Muscle of back (tissue), 11 donors: ENCODE data around the gene GRID2. TPM values are rescaled to one million over a fixed set of nuclear protein-coding genes. Genes with fewer than 3 reads are reported as not detected.

Source experiments
- DNase-seq, 3 donors: peaks; one replicate each; pipeline versions ENCODE4 v3.0.0 to v3.0.0-alpha.2; 2013
- polyA plus RNA-seq, 10 donors: library from polyadenylated mRNA; unstranded; fragments of 120-200 nt; gene quantifications; one replicate each; pipeline ENCODE4 v1.2.1, GENCODE V29; 2013; ENCODE audit not compliant: insufficient read length in 10 of 10

The GRID2 gene
- polyA plus RNA-seq, 10 donors, result 0.25 to 1.9 (median 0.38) TPM

- no peak for DNase-seq
Measured at GRCh38 chr4:92953462-92953861, 649.7 kb downstream of the GRID2 start.

- no peak for DNase-seq
Measured at GRCh38 chr4:92961881-92962280, 658.1 kb downstream of the GRID2 start.

- no peak for DNase-seq
Measured at GRCh38 chr4:92962831-92963230, 659.1 kb downstream of the GRID2 start.

DNA sequence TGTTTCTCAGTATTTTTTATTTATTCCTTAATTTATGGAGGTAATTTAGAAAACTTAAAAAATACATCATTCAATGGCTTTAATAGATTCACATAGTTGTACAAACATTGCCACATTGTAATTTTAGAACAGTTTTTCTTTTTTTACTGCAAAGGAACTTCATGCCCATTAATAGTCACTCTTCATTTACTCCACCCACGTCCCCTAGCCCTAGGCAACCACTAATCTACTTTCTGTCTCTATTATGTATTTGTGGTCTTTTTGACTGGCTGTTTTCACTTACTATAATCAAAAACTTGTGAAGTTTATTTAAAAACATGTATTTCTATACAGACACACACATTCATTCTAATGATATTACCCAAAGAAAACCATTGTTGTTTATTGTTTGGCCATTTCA is 664.8 kb downstream of the GRID2 start:
- no peak for DNase-seq

DNA sequence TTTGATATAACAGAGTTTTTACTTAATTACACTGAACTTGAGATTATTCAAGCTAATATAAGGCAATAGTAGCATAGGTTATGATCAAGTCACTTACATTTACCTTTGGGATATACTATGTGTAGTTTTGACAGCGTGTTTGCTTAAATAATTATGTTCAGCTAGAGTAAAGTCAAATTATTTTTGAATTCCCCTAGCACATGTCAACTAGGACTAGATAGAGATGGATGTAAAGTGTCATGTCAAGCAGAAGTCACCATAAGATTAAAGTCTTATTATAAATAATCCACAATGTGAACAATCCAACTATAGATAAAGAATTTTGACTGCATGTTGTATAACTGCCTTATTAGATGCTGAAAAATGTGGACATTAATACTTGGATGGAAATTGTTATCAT is 665.2 kb downstream of the GRID2 start:
- DNase-seq, result no peak

GRCh38 chr4:92969650-92970379 is 666.0 kb downstream of the GRID2 start:
- DNase-seq, result peak in 1 of 3 donors; percentile 83

- DNase-seq, result peak in 1 of 3 donors; percentile 8
Measured at GRCh38 chr4:92970996-92971395, 667.2 kb downstream of the GRID2 start.

DNA sequence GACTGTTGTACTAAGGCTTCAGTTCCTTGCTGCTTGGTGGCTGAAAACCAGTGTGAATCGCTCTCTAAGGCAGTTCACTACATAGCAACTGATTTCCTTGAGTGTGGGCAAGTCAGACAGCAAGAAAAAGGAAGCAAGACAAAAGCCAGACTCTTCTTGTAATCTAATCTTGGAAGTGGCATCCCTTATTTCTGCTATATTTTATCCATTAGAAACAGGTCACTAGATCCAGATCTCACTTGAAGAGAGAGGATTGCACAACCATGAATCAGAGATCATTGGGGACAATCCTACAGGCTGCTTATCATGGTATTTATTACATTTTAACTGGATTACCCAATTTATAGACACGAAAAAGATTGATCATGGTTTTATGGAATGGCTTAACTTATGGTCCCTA is 684.5 kb downstream of the GRID2 start:
- DNase-seq, result no peak

- DNase-seq, result no peak
Measured at GRCh38 chr4:92992758-92993157, 689.0 kb downstream of the GRID2 start.

- no peak for DNase-seq
Measured at GRCh38 chr4:92994727-92995126, 691.0 kb downstream of the GRID2 start.

GRCh38 chr4:92996533-92996932 is 692.8 kb downstream of the GRID2 start:
- DNase-seq, result no peak

GRCh38 chr4:93000910-93001309 is 697.1 kb downstream of the GRID2 start:
- DNase-seq, result no peak

DNA sequence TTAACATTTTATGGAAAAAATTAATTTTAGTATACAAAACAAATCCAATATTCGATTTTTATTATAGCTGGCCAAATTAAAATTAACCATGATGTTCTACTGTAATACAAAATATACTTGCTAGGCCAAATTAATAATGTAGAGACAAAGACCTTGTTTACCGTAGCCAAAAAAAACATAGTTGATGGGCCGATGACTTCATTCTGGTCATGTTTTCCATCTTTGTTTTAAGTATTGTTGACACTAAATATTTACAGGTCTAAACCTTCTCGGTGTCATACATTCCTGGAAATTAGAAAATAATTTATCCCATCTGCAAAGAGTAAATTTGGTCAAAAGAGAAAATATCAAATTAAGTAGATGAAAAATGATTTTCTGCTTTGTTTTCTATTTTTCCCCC is 698.5 kb downstream of the GRID2 start:
- DNase-seq, result no peak

GRCh38 chr4:93016350-93016749 is 712.6 kb downstream of the GRID2 start:
- DNase-seq, result no peak

DNA sequence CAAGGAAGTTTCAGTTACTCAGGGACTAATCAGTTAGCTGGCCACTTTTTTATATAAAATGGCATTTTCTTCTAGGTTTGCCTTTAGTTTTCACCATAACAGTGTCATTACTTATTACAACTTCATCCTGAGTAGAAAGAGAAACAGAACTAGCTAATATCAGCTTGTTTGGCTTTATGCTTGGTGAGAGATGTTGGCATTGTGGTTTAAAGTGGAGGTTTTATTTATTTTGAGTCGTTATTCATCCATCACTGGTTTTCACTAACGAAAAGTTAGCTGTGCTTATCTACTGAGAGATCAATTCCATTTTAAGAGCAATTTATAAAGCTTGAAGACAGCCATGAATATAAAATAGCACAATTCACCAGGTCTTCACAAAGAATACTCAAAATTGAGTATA is 714.5 kb downstream of the GRID2 start:
- DNase-seq, result no peak

- DNase-seq, result no peak
Measured at GRCh38 chr4:93018806-93019205, 715.0 kb downstream of the GRID2 start.

DNA sequence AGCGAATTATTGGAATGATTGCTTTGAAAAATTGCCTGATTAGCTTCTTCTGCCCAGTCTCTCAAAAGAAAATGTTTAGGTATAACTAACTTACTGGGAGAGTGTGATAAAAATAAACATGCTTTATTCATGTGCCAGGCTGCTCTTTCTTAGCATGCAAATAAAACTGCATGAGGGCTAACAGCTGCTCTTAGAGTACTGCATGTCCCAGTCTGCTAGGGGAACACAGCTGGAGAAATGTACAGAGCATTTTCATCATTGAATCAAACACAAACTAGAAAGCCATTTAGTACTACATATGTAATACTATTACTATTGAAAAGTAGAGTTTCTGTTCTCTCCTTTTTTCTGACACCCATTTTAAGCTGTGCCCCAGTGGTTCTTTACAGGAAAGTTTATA is 726.0 kb downstream of the GRID2 start:
- DNase-seq, result peak in 2 of 3 donors; percentile 7 to 15

DNA sequence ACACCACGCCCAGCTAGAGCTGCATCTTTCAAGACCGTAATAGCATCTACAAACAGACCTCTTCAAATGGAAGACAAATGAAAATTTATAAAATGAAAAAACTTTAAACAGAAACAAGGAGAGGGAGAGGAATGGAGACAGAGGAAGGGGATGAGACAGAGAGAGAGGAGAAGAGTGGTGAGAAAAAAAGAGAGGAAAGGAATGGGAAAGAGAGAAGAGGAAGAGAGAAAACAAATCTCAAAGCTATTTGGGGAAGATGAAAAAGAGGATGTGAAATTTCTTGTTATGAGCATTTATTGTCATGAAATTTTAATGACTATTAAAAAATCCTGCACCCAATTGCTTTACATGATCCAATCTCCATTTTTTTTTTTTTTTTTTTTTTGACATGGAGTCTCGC is 726.9 kb downstream of the GRID2 start:
- DNase-seq, result no peak

DNA sequence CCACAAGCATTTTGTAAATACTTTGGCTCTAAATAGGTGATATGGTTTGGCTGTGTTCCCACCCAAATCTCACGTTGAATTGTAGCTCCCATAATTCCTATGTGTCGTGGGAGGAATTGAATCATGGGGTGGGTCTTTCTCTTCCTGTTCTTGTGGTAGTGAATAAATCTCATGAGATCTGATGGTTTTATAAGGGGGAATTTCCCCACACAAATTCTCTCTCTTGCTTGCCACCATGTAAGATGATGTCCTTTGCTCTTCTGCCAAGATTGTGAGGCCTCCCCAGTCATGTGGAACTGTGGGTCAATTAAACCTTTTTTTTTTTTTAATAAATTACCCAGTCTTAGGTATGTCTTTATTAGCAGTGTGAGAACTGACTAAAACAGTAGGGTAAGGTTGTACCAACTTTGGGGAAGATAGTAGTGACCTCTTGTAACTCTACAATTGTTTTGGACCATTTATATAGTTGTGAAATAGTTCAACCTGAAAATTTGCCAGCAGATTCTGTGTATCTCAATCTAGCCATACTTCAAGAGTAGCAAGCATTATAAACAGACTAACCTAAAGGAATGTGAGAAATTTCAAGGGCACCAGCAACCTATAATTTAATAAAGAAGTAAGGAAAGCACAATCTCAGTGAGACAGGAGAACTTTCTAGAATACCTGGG is 727.8 kb downstream of the GRID2 start:
- DNase-seq, result no peak

DNA sequence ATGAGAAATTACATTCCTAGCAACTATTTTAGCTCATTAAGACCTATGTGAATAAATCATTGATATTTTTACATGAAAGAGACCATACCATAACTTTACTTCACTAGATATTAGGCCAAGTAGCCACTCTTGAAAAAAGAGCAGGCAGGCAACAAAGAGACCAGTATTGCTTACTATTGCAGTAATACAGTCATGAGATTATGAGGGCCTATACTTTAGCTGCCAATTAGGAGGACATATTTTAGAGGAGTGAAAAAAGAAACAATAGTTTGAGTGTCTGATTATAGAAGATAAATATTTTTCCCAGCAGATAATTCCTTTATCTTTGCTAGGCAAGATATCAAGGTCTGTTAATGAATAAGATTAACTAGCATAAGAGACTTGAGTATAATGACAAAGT is 739.0 kb downstream of the GRID2 start:
- DNase-seq, result no peak

DNA sequence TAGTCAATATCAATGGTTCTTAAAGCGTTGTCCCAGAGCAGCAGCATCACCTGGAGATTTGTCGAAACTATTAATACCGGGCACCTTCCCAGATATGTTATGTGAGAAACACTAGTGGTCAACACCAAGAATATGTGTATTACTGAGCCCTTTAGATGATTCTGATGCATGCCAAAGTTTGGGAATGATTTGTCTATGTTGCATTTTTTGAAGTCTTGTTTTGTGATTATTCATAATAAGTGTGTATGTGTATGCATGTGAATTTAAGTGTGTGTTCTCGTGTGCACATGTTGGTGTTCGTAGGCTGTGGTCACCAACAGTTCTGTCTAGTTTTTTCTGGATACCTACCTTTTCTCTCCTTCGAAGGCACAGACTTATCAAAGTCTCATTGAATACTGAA is 749.4 kb downstream of the GRID2 start:
- no peak for DNase-seq

GRCh38 chr4:93061826-93062225 is 758.1 kb downstream of the GRID2 start:
- DNase-seq, result no peak

DNA sequence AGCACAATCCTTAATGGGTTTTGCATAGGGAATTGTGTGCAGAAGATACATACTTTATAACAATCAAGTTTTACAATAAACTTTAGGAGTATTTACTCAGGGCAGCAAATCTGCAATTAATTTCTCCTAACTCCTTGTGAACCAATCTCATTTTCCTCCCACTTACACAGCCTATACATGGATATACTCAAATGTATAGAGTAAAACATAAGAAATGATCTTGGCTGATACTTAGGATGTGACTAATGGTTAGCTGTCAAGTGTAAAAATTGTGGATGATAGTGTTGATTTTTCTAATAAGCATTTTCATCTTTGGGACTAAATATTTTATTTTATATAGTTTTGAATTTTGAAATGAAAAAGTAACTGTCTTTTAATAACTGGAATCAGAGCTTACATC is 759.6 kb downstream of the GRID2 start:
- no peak for DNase-seq

GRCh38 chr4:93065790-93066189 is 762.0 kb downstream of the GRID2 start:
- no peak for DNase-seq
